ENCODE results near the gene PIGO.

PIGO gene

GRCh38 chr9:35096035-35096849 lies at the start of gene PIGO:
TSS of gene PIGO (minus strand) at chr9:35096591. CDS start at chr9:35095565, 1,026 bp downstream.
- no peak for DNase-seq (ENCODE audit: low read depth, low spot score)
- ChIA-PET POLR2A (interaction anchor here (0.9 to 1.7 kb wide), 4 partner anchors 15 to 197 kb away, joined by 3 to 11 read pairs (median 6); partner anchors contain the start of genes FANCG and VCP), CTCF (interaction anchor here (0.6 to 8.7 kb wide), 37 partner anchors 10 to 551 kb away, joined by 3 to 209 read pairs (median 4); partner anchors contain the start of genes ATOSB, FANCG, STOML2 and UNC13B)
- H3K4me3 ChIP-seq (ENCODE audit: low read depth, low read length), result peak within 1 kb of the TSS; percentile 99
- TF ChIP-seq CTCF (IDR thresholded peaks at IDR 0.05; ENCODE audit: insufficient read depth, low read length, missing control alignments), result peak; percentile 97

GRCh38 chr9:35142037-35142436 lies 45.6 kb upstream of the PIGO start:
- no peak overlapping the region for H3K4me3 ChIP-seq (ENCODE audit: low read depth, low read length)
- no peak for TF ChIP-seq CTCF (IDR thresholded peaks at IDR 0.05; ENCODE audit: insufficient read depth, low read length, missing control alignments)
- no peak for DNase-seq (ENCODE audit: low read depth, low spot score)
- ChIA-PET POLR2A (no interaction called here), CTCF (no interaction called here)

- ChIA-PET POLR2A (no interaction called here), CTCF (no interaction called here)
- DNase-seq (ENCODE audit: low read depth, low spot score), result no peak
- TF ChIP-seq CTCF (IDR thresholded peaks at IDR 0.05; ENCODE audit: insufficient read depth, low read length, missing control alignments), result no peak
- no peak overlapping the region for H3K4me3 ChIP-seq (ENCODE audit: low read depth, low read length)
These were observed 43.7 kb upstream of the PIGO start for GRCh38 chr9:35140093-35140492.

GRCh38 chr9:35136866-35137265 lies 40.5 kb upstream of the PIGO start:
- TF ChIP-seq CTCF (IDR thresholded peaks at IDR 0.05; ENCODE audit: insufficient read depth, low read length, missing control alignments), result no peak
- DNase-seq (ENCODE audit: low read depth, low spot score), result no peak
- ChIA-PET POLR2A (no interaction called here), CTCF (no interaction called here)
- H3K4me3 ChIP-seq (ENCODE audit: low read depth, low read length), result no peak overlapping the region

- no peak overlapping the region for H3K4me3 ChIP-seq (ENCODE audit: low read depth, low read length)
- no peak for TF ChIP-seq CTCF (IDR thresholded peaks at IDR 0.05; ENCODE audit: insufficient read depth, low read length, missing control alignments)
- POLR2A ChIA-PET, result no interaction called here
- CTCF ChIA-PET, result interaction anchor here (0.9 to 1.3 kb wide), 2 partner anchors 10 to 19 kb away, joined by 3 to 6 read pairs; no protein-coding TSS in a partner anchor
- DNase-seq (ENCODE audit: low read depth, low spot score), result no peak
These were observed 39.6 kb upstream of the PIGO start for GRCh38 chr9:35135988-35136387.

- ChIA-PET CTCF (no interaction called here), POLR2A (no interaction called here)
- TF ChIP-seq CTCF (IDR thresholded peaks at IDR 0.05; ENCODE audit: insufficient read depth, low read length, missing control alignments), result no peak
- no peak for DNase-seq (ENCODE audit: low read depth, low spot score)
- H3K4me3 ChIP-seq (ENCODE audit: low read depth, low read length), result no peak overlapping the region
These were observed 38.5 kb upstream of the PIGO start for GRCh38 chr9:35134920-35135319.
